K562 (cell line): ENCODE measurements around the gene KRT14. TPM values are rescaled to one million over a fixed set of nuclear protein-coding genes. Genes with fewer than 3 reads are reported as not detected.

Experiments used
- FOXK2 ChIP-seq, 2 experiments: fragments of 450-650 bp; IDR thresholded peaks in 1 of 2; conservative IDR thresholded peaks in 1 of 2; 2 replicates each; pipeline ENCODE4 v1.6.1; 2016; ENCODE audit warnings: low read depth in 2 of 2, mild to moderate bottlenecking in 1 of 2
- MTA2 ChIP-seq: fragments of 450-650 bp; IDR thresholded peaks from 2 replicates; pipeline ENCODE4 v1.6.1; 2016; ENCODE audit warnings: low read depth
- SNRNP70 ChIP-seq: fragments of 200-400 bp; formaldehyde crosslinking; optimal IDR thresholded peaks from 2 replicates; pipeline ENCODE3; 2017; ENCODE audit warnings: low read depth, low read length
- polyA plus RNA-seq, 8 experiments: library from polyadenylated mRNA; depleted of rRNA in 4 of 8; stranded (reverse) in 5 of 8; unstranded in 3 of 8; fragments of >200 nt; fragmentation: Nextera tagmentation in 2 of 8; fragmentation: Illumina TruSeq in 1 of 8; extraction: Ambion mirVana in 2 of 8; extraction: Trizol in 1 of 8; gene quantifications; 2 replicates each; pipeline versions ENCODE4 v1.2.1 to v1.2.3, GENCODE V29; 2011 to 2014; ENCODE audit warnings: inconsistent platforms in 1 of 8, missing spikeins in 1 of 8
- total RNA-seq, 7 experiments: library from RNA; depleted of rRNA in 6 of 7; stranded (reverse); fragments of >200 nt in 6 of 7; fragmentation: Illumina TruSeq in 2 of 7; extraction: Trizol in 2 of 7; gene quantifications; 2 replicates each; pipeline versions ENCODE4 v1.2.1 to v1.2.3, GENCODE V29; 2011 to 2021; ENCODE audit warnings: low replicate concordance in 1 of 7
- TF ChIP-seq, protein P1 (sequence below): fragments of 450-650 bp; IDR thresholded peaks from 2 replicates; pipeline ENCODE4 v1.6.1; 2018; ENCODE audit not compliant: partially characterized antibody
- TF ChIP-seq, protein P2 (sequence below): fragments of 450-650 bp; IDR thresholded peaks from 2 replicates; pipeline ENCODE4 v1.6.1; 2017; ENCODE audit warnings: antibody characterized with exemption, mild to moderate bottlenecking
- TF ChIP-seq, protein P3 (sequence below): fragments of 450-650 bp; IDR thresholded peaks from 2 replicates; pipeline ENCODE4 v1.6.1; 2016; ENCODE audit warnings: mild to moderate bottlenecking, moderate library complexity

Gene KRT14
- total and polyA plus RNA-seq, 9 of the 15 experiments (the other 6 are each of a cell fraction or from before 2014, with no cell fraction given), result 0.22 TPM; not detected in 8

DNA sequence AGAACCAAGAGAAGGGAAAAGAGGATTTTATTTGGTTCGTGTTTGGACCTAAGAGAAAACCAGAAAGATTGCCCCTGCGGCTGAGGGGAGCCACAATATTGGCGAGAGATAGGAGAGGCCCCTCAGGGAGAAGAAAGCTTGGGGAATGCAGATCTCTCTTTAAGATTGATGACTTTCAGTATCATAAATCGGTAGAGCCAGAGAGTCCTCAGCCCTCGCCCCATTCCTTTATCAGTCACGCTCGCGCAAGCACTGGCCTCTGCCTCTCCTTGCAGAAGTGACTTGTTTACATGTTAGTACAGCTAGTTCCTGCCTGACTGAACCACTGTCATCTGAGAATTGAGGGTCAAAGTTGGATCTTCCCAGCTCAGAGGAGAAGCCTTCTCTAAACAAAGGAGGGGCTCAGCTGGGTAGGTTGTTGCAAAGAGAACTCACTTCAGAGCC lies 37.1 kb downstream of the KRT14 start (continued):
- TF ChIP-seq, protein P1, sequence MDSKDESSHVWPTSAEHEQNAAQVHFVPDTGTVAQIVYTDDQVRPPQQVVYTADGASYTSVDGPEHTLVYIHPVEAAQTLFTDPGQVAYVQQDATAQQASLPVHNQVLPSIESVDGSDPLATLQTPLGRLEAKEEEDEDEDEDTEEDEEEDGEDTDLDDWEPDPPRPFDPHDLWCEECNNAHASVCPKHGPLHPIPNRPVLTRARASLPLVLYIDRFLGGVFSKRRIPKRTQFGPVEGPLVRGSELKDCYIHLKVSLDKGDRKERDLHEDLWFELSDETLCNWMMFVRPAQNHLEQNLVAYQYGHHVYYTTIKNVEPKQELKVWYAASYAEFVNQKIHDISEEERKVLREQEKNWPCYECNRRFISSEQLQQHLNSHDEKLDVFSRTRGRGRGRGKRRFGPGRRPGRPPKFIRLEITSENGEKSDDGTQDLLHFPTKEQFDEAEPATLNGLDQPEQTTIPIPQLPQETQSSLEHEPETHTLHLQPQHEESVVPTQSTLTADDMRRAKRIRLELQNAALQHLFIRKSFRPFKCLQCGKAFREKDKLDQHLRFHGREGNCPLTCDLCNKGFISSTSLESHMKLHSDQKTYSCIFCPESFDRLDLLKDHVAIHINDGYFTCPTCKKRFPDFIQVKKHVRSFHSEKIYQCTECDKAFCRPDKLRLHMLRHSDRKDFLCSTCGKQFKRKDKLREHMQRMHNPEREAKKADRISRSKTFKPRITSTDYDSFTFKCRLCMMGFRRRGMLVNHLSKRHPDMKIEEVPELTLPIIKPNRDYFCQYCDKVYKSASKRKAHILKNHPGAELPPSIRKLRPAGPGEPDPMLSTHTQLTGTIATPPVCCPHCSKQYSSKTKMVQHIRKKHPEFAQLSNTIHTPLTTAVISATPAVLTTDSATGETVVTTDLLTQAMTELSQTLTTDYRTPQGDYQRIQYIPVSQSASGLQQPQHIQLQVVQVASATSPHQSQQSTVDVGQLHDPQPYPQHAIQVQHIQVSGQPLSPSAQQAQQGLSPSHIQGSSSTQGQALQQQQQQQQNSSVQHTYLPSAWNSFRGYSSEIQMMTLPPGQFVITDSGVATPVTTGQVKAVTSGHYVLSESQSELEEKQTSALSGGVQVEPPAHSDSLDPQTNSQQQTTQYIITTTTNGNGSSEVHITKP, result peak; percentile 67
- TF ChIP-seq FOXK2 (conservative IDR thresholded peaks at IDR 0.05 in 1 of 2, IDR thresholded peaks at IDR 0.05 in 1 of 2; ENCODE audit: low read depth in 2 of 2) (peak; percentile 92 to 94), SNRNP70 (no peak), MTA2 (0 out of 2 replicates have a peak, but pooled peaks have one; percentile 7)
- TF ChIP-seq, protein P2, sequence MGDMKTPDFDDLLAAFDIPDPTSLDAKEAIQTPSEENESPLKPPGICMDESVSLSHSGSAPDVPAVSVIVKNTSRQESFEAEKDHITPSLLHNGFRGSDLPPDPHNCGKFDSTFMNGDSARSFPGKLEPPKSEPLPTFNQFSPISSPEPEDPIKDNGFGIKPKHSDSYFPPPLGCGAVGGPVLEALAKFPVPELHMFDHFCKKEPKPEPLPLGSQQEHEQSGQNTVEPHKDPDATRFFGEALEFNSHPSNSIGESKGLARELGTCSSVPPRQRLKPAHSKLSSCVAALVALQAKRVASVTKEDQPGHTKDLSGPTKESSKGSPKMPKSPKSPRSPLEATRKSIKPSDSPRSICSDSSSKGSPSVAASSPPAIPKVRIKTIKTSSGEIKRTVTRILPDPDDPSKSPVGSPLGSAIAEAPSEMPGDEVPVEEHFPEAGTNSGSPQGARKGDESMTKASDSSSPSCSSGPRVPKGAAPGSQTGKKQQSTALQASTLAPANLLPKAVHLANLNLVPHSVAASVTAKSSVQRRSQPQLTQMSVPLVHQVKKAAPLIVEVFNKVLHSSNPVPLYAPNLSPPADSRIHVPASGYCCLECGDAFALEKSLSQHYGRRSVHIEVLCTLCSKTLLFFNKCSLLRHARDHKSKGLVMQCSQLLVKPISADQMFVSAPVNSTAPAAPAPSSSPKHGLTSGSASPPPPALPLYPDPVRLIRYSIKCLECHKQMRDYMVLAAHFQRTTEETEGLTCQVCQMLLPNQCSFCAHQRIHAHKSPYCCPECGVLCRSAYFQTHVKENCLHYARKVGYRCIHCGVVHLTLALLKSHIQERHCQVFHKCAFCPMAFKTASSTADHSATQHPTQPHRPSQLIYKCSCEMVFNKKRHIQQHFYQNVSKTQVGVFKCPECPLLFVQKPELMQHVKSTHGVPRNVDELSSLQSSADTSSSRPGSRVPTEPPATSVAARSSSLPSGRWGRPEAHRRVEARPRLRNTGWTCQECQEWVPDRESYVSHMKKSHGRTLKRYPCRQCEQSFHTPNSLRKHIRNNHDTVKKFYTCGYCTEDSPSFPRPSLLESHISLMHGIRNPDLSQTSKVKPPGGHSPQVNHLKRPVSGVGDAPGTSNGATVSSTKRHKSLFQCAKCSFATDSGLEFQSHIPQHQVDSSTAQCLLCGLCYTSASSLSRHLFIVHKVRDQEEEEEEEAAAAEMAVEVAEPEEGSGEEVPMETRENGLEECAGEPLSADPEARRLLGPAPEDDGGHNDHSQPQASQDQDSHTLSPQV, result peak; percentile 62
- TF ChIP-seq, protein P3, sequence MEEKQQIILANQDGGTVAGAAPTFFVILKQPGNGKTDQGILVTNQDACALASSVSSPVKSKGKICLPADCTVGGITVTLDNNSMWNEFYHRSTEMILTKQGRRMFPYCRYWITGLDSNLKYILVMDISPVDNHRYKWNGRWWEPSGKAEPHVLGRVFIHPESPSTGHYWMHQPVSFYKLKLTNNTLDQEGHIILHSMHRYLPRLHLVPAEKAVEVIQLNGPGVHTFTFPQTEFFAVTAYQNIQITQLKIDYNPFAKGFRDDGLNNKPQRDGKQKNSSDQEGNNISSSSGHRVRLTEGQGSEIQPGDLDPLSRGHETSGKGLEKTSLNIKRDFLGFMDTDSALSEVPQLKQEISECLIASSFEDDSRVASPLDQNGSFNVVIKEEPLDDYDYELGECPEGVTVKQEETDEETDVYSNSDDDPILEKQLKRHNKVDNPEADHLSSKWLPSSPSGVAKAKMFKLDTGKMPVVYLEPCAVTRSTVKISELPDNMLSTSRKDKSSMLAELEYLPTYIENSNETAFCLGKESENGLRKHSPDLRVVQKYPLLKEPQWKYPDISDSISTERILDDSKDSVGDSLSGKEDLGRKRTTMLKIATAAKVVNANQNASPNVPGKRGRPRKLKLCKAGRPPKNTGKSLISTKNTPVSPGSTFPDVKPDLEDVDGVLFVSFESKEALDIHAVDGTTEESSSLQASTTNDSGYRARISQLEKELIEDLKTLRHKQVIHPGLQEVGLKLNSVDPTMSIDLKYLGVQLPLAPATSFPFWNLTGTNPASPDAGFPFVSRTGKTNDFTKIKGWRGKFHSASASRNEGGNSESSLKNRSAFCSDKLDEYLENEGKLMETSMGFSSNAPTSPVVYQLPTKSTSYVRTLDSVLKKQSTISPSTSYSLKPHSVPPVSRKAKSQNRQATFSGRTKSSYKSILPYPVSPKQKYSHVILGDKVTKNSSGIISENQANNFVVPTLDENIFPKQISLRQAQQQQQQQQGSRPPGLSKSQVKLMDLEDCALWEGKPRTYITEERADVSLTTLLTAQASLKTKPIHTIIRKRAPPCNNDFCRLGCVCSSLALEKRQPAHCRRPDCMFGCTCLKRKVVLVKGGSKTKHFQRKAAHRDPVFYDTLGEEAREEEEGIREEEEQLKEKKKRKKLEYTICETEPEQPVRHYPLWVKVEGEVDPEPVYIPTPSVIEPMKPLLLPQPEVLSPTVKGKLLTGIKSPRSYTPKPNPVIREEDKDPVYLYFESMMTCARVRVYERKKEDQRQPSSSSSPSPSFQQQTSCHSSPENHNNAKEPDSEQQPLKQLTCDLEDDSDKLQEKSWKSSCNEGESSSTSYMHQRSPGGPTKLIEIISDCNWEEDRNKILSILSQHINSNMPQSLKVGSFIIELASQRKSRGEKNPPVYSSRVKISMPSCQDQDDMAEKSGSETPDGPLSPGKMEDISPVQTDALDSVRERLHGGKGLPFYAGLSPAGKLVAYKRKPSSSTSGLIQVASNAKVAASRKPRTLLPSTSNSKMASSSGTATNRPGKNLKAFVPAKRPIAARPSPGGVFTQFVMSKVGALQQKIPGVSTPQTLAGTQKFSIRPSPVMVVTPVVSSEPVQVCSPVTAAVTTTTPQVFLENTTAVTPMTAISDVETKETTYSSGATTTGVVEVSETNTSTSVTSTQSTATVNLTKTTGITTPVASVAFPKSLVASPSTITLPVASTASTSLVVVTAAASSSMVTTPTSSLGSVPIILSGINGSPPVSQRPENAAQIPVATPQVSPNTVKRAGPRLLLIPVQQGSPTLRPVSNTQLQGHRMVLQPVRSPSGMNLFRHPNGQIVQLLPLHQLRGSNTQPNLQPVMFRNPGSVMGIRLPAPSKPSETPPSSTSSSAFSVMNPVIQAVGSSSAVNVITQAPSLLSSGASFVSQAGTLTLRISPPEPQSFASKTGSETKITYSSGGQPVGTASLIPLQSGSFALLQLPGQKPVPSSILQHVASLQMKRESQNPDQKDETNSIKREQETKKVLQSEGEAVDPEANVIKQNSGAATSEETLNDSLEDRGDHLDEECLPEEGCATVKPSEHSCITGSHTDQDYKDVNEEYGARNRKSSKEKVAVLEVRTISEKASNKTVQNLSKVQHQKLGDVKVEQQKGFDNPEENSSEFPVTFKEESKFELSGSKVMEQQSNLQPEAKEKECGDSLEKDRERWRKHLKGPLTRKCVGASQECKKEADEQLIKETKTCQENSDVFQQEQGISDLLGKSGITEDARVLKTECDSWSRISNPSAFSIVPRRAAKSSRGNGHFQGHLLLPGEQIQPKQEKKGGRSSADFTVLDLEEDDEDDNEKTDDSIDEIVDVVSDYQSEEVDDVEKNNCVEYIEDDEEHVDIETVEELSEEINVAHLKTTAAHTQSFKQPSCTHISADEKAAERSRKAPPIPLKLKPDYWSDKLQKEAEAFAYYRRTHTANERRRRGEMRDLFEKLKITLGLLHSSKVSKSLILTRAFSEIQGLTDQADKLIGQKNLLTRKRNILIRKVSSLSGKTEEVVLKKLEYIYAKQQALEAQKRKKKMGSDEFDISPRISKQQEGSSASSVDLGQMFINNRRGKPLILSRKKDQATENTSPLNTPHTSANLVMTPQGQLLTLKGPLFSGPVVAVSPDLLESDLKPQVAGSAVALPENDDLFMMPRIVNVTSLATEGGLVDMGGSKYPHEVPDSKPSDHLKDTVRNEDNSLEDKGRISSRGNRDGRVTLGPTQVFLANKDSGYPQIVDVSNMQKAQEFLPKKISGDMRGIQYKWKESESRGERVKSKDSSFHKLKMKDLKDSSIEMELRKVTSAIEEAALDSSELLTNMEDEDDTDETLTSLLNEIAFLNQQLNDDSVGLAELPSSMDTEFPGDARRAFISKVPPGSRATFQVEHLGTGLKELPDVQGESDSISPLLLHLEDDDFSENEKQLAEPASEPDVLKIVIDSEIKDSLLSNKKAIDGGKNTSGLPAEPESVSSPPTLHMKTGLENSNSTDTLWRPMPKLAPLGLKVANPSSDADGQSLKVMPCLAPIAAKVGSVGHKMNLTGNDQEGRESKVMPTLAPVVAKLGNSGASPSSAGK, result peak; percentile 32; the same call in 1 of the 2 replicates
